Large intestine (tissue), 3 donors: ENCODE measurements around the gene NADSYN1. TPM values are rescaled to one million over a fixed set of nuclear protein-coding genes. Genes with fewer than 3 reads are reported as not detected.
"Not testable (repeated sequence)": the region's sequence is repeated elsewhere in the genome, so short reads cannot be mapped to it uniquely, and the experiment has no call there.

Experiments
- DNase-seq, 2 donors: peaks; one replicate each; pipeline versions ENCODE4 v3.0.0 to v3.0.0-alpha.2; 2013
- H3K27ac ChIP-seq: one replicate; pipeline ENCODE4 v1.5.1; 2013; ENCODE audit warnings: low read length
- H3K27me3 ChIP-seq: 2 replicates; pipeline ENCODE4 v1.6.1; 2013; ENCODE audit warnings: low read length; ENCODE audit not compliant: control insufficient read depth, insufficient read depth
- H3K36me3 ChIP-seq: 2 replicates; pipeline ENCODE4 v1.6.1; 2013; ENCODE audit warnings: low read length; ENCODE audit not compliant: control insufficient read depth, insufficient read depth
- H3K4me1 ChIP-seq: one replicate; pipeline ENCODE4 v1.6.1; 2013; ENCODE audit warnings: low read length; ENCODE audit not compliant: control insufficient read depth, insufficient read depth
- H3K4me3 ChIP-seq: one replicate; pipeline ENCODE4 v1.5.1; 2013; ENCODE audit warnings: low read length
- H3K9me3 ChIP-seq: one replicate; pipeline ENCODE4 v1.6.1; 2013; ENCODE audit warnings: mild to moderate bottlenecking, low read depth, low read length, moderate library complexity; ENCODE audit not compliant: control insufficient read depth
- WGBS: methylation state at CpG from one replicate; pipeline ENCODE4 v1.1.5; 2013; ENCODE audit warnings: low lambda C conversion rate; ENCODE audit not compliant: insufficient coverage; 5-methylcytosine and 5-hydroxymethylcytosine counted together
- polyA plus RNA-seq: library from polyadenylated mRNA; unstranded; fragments of 120-200 nt; gene quantifications from one replicate; pipeline ENCODE4 v1.2.1, GENCODE V29; 2013

NADSYN1 gene
- polyA plus RNA-seq, 1 donor, result 85.4 TPM

- no peak overlapping the region for H3K4me3 ChIP-seq
- H3K9me3 ChIP-seq, result no peaks in the 10 kb centered on the region
- H3K27me3 ChIP-seq, result no peaks in the 10 kb centered on the region
- no peaks in the 10 kb centered on the region for H3K4me1 ChIP-seq
- no peak for DNase-seq
- H3K27ac ChIP-seq, result no peak overlapping the region
- no peaks in the 10 kb centered on the region for H3K36me3 ChIP-seq
- no CpG with 5 or more reads among the region's 55 CpGs for WGBS
Measured at GRCh38 chr11:71518506-71519471, 65.8 kb downstream of the NADSYN1 start.

- H3K9me3 ChIP-seq, result no peaks in the 10 kb centered on the region
- H3K36me3 ChIP-seq, result no peaks in the 10 kb centered on the region
- H3K4me3 ChIP-seq, result no peak overlapping the region
- H3K4me1 ChIP-seq, result no peaks in the 10 kb centered on the region
- WGBS, result no CpG with 5 or more reads among the region's 10 CpGs
- no peaks in the 10 kb centered on the region for H3K27me3 ChIP-seq
- DNase-seq, result no peak
- H3K27ac ChIP-seq, result no peak overlapping the region
Measured at GRCh38 chr11:71519546-71519945, 66.5 kb downstream of the NADSYN1 start.

DNA sequence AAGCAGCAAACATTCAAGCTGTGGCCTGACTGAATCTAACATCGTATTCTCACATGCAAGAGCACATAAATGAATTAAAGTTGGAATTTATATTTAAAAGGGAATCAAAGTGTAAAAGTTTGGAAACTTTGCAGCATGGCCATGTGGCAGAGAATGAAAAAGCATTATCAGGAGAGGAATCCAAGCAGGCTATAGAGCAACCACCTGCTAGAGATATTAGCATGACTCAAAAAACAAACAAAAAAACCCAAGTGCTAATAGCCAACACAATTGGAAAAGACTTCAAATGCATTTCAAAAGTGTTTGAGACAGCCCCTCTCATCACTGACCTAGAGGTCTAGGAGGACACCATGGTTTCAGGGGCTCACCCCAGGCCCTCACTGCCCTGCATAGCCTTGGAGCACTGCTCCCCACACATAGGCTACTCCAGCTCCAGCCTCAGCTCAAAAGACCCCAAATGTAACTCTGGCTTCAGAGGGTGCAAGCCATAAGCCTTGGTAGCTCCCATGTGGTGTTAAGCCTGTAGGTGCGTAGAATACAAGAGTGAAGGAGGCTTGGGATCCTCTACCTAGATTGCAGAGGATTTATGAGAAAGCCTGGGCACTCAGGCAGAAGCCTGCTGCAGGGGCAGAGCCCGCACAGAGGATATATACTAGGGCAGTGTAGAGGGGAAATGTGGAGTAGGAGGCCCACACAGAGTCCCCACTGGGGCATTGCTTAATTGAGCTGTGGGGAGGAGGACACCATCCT is 72.4 kb downstream of the NADSYN1 start:
- Histone ChIP-seq H3K4me1 (peaks cover 7% of the 10 kb centered on the region), H3K9me3 (no peaks in the 10 kb centered on the region), H3K27me3 (no peaks in the 10 kb centered on the region), H3K27ac (no peak overlapping the region), H3K4me3 (no peak overlapping the region), H3K36me3 (no peaks in the 10 kb centered on the region)
- DNase-seq, result no peak
- WGBS, result no CpG with 5 or more reads among the region's 3 CpGs

GRCh38 chr11:71525938-71526495 is 73.0 kb downstream of the NADSYN1 start:
- Histone ChIP-seq H3K27me3 (no peaks in the 10 kb centered on the region), H3K9me3 (no peaks in the 10 kb centered on the region), H3K4me3 (no peak overlapping the region), H3K27ac (no peak overlapping the region), H3K36me3 (no peaks in the 10 kb centered on the region), H3K4me1 (peaks cover 7% of the 10 kb centered on the region)
- no CpG with 5 or more reads among the region's 2 CpGs for WGBS
- DNase-seq, result peak; percentile 45 to 78

DNA sequence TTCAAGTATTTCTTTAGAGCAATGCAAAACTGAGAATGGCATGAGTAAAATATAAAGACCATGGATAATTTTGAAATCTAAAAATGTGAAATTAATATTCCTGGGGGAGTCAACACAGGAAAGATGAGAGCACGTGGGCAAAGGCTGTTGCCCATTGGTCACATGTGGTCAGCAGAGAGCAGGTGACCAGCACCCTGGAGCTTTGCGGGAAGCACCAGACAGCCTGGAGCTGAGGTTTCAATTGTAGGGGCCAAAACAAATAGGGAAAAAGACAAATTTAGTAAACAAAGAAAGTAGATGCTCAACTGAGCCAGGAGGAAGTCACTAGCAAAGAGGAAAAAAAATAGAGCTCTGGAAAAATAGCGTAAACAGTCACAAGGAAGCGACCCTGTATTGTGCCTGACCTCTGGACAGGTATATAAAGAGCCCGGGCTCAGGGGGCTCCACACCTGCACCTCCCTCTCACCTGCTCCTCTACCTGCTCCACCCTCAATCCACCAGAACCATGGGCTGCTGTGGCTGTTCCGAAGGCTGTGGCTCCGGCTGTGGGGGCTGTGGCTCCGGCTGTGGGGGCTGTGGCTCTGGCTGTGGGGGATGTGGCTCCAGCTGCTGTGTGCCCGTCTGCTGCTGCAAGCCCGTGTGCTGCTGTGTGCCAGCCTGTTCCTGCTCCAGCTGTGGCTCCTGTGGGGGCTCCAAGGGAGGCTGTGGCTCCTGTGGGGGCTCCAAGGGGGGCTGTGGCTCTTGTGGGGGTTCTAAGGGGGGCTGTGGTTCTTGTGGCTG is 74.0 kb downstream of the NADSYN1 start, which contains the start of gene KRTAP5-7:
Gene KRTAP5-7, plus strand, starts transcription at position 472 of the 780 bp plus-strand sequence. Its CDS starts 34 bp downstream, at position 506.
- WGBS, result 51% methylated on average over 3 of the region's 10 CpGs
- DNase-seq, result peak in 1 of 2 donors; percentile 16
- H3K27me3 ChIP-seq, H3K4me1 ChIP-seq, H3K4me3 ChIP-seq, H3K36me3 ChIP-seq, H3K9me3 ChIP-seq, H3K27ac ChIP-seq: not testable (repeated sequence)

DNA sequence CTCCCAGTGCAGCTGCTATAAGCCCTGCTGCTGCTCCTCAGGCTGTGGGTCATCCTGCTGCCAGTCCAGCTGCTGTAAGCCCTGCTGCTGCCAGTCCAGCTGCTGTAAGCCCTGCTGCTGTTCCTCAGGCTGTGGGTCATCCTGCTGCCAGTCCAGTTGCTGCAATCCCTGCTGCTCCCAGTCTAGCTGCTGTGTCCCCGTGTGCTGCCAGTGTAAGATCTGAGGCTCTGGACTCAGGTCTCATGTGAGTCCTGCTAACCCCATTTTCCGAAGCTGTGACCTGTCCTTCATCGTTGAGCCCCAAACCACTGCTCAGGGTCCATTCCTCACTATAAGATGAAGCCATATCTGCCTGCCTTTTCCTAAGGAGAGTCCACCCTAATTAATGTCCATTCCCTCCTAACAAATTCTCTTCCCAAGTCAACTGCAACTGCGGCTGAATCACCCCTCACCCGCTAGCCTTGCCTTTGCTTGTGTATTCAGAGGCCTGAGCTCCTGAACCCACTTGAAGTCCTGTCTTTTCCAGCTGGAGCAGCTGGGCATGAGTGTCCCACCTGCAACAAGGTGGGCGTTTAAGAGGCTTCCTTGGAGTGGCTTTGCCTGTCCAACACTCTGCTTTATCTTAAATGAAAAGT is 74.7 kb downstream of the NADSYN1 start:
- Histone ChIP-seq H3K4me3 (no peak overlapping the region), H3K27me3 (no peaks in the 10 kb centered on the region), H3K36me3 (no peaks in the 10 kb centered on the region), H3K27ac (no peak overlapping the region), H3K4me1 (peaks cover 7% of the 10 kb centered on the region), H3K9me3 (no peaks in the 10 kb centered on the region)
- WGBS, result no CpG with 5 or more reads among the region's 6 CpGs
- DNase-seq, result no peak

DNA sequence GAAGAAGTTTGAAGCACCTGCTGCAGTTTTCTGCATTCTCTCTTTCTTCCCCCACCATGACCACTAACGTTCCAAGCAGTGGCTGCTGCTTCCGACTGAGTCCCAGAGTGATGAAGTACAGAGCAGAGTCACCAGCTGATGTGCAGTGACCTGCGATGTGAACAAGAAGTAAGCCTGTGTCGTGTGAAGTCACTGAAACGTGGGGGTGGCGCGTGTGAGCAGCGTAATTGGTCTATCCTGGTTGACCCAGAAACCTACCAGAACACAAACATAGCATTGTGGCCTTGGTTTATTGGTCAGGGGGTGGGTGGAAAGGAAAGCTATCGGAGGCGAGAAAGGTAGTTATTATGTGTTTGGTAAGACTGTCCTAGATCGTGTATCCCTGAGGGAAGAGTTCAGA is 77.6 kb downstream of the NADSYN1 start:
- no peak for DNase-seq
- no peaks in the 10 kb centered on the region for H3K36me3 ChIP-seq
- no peaks in the 10 kb centered on the region for H3K27me3 ChIP-seq
- no peak overlapping the region for H3K4me3 ChIP-seq
- 80% methylated on average over 2 of the region's 11 CpGs for WGBS
- H3K27ac ChIP-seq, result no peak overlapping the region
- no peaks in the 10 kb centered on the region for H3K9me3 ChIP-seq
- peaks cover 8% of the 10 kb centered on the region for H3K4me1 ChIP-seq

- Histone ChIP-seq H3K4me3 (no peak overlapping the region), H3K9me3 (no peaks in the 10 kb centered on the region), H3K27ac (no peak overlapping the region), H3K27me3 (no peaks in the 10 kb centered on the region), H3K4me1 (peaks cover 5% of the 10 kb centered on the region), H3K36me3 (no peaks in the 10 kb centered on the region)
- WGBS, result 81% methylated on average over 3 of the region's 10 CpGs
- DNase-seq, result no peak
Measured at GRCh38 chr11:71532036-71532610, 79.1 kb downstream of the NADSYN1 start.

- not testable (repeated sequence) for H3K9me3 ChIP-seq, H3K36me3 ChIP-seq, H3K27me3 ChIP-seq, H3K4me3 ChIP-seq, H3K4me1 ChIP-seq
- WGBS, result no CpG with 5 or more reads among the region's 17 CpGs
- peak overlapping the region; percentile 49 for H3K27ac ChIP-seq
- peak in 1 of 2 donors; percentile 56 for DNase-seq
Measured at GRCh38 chr11:71534711-71535608, 82.0 kb downstream of the NADSYN1 start.
